ENCODE data around the gene ZSWIM9.
A peak's percentile ranks its signal among the peaks of the same experiment; 100 is the strongest.

Gene ZSWIM9

DNA sequence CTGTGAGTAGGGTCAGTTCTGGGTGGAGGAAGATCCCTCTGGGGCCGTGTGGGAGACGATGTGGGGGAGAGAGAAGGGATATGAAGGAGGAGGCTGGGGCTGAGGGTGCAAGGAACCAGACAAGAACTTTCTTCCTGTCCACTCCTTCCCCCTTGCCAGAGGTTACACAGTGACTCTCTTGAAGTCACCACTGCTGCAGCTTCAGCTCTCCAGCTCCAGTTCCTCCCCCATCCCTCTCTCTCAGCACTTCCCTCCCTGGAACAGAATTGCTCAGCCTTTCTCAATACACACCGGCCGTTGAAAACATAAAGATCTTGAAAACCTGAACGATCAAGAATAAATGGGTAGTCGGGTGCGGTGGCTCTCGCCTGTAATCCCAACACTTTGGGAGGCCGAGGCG, 5.1 kb downstream of the ZSWIM9 start:
- DNase-seq (ENCODE audit: low spot score) = no peak

DNA sequence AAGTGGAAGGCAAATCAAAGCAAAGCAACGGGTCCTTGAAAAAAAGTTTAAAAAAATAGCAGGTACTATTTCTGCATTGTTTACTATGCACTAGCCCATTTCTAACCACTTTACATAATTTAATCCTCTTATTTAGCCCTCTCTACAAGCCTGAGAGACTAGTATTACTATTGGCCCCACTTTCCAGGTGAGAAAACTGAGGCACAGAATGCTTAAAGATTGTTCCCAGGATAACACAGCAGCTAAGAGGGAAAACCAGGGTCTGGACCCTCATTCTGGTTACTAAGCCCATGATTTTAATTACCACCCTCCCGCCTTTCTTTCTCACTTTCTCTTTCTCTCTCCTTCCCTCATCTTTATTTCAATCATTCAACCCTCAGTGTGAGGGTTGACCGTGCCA, 5.7 kb downstream of the ZSWIM9 start:
- DNase-seq (ENCODE audit: low spot score) = no peak

DNA sequence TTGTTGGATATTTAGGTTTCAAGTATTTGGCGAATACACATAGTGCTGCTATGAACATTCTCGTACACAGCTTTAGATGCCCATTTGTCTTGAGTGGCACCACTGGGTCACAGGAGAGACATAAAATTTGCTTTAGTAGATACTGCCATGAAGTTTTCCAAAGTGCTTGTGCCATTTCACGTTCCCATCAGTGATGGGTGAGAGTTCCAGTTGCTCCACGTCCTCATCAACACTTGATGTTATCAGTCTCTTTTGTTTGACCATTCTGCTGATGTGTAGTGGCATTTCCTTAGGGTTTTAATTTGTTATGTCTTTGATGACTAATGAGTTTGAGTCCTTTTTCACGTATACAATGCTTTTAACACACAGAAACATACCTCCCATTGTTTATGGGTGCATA, 11.0 kb downstream of the ZSWIM9 start:
- no peak for DNase-seq (ENCODE audit: low spot score)

DNA sequence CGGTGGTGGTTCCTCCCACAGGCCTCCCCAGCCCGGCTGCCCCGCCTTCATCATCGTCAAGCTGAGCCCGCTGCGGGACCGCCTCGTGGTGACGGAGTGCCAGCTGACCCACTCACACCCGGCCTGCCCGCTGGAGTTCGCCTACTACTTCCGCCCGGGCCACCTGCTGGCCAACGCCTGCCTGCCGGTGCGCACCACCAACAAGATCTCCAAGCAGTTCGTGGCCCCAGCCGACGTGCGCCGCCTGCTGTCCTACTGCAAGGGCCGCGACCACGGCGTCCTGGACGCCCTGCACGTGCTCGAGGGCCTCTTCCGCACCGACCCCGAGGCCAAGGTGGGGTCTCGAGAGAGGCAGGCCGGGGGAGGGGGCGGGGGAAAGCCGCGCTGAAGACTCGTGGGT, 12.0 kb downstream of the ZSWIM9 start:
- no peak for DNase-seq (ENCODE audit: low spot score)

DNA sequence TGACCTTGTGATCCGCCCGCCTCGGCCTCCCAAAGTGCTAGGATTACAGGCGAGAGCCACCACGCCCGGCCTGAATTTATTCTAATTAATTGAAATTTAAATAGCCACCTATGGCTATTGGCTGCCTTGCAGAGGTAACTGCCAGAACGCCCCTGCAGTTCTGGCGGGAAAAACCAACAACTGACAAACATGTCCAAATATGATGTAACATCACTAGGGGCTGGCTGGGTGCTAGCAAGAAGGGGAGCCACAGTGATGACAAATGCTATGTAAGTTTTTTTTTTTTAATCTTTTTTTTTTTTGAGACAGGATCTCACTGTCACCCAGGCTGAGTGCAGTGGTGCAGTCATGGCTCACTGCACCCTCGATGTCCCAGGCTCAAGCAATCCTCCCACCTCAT, 12.9 kb downstream of the ZSWIM9 start:
- no peak for DNase-seq (ENCODE audit: low spot score)

DNA sequence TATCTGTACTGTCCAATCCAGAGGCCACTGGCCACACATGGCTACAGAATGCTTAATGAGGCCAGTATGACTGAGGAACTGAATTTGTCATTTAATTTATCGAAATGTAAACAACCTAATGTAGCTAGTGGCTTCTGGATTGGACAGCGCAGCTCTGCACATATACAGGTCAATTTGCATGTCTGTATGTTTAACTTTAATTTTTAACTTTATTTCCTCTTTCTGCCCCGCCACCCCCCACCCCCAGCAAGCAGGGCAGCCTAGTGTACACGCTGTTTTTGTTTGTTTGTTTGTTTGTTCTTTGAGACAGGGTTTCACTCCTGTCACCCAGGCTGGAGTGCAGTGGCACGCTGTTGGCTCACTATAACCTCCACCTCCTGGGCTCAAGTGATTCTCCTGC, 15.5 kb downstream of the ZSWIM9 start:
- DNase-seq (ENCODE audit: low spot score) = no peak

DNA sequence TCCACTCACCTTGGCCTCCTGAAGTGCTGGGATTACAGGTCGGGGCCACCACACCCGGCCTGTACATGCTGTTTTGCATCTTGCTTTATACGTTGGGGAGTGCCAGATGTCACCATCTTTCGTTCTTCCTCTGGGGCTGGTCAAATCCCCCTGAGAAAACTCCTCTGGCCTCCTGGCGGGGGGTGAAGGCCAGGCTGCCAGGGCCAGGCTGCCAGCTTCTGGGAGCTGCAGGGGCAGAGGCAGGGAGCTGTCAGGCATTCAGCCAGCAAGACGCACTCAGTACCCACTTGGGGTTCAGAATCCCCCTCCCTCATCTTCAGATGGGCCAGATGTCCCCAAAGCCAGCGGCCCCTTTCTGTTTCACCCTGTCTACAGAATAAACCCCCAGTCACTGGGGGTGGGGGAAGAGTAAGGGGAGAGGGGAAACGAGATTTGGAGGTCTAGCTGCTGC, 16.1 kb downstream of the ZSWIM9 start:
- no peak for DNase-seq (ENCODE audit: low spot score)

DNA sequence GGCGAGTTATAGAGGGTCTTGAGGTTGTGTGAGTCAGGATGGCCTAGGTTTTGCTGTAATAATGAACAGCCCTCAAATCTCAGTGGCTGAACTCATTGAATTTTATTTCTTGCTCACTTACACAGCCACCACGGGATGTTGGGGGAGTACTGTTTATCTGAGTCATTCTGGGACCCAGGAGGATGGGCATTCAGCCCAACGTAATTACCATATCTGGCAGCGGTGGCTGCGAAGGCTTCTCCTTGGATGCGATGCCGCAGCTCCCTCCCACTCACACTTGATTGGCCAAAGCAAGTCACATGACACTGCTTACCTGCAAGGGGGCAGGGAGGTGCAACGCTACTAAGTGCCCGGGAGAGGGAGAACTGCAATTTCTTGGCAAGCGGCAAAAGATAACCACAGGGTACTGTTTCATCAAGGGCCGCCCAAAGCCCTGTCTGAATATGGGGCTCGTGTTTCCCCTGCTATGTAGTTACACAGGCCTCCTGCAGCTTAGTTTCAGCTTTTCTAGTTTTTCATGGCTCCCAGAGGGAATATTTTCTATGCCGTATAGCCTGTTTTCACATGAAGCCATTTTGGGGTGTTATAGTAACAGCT, 19.9 kb downstream of the ZSWIM9 start:
- no peak for DNase-seq (ENCODE audit: low spot score)

DNA sequence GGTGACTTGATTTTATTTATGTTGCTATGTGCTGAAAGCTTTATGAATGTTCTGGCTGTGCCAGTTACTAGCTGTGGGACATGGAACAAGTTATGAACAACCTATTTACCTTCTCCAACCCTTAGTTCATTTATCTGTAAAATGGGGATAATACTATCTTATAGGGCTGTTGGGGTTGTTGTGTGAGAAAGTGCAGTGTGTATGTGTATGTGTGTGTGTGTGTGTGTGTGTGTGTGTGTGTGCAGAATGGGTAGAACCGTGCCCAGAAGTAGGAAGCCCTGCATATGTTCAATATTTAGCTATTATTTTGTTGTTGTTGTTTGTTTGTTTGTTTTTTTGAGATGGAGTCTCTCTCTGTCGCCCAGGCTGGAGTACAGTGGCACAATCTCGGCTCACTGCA, 20.4 kb downstream of the ZSWIM9 start:
- no peak for DNase-seq (ENCODE audit: low spot score)

DNA sequence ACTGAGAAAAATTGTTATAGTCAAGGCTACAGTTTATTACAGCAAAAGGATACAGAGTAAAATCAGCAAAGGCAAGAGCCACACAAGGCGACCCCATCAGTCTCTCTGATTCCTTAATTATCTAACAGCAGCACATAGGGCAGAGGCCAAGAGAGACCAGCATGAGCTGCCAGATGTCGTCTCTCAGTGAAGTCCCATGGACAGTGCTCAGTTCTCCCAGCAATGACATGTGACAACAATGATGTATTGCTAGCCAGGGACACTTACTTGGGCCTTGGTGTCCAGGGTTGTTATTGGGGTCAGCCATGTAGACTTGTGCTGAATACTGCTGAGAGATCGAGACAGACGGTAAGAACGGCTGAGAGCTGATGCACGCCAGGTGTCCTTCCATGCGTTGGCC, 22.3 kb downstream of the ZSWIM9 start:
- DNase-seq (ENCODE audit: low spot score) = no peak

DNA sequence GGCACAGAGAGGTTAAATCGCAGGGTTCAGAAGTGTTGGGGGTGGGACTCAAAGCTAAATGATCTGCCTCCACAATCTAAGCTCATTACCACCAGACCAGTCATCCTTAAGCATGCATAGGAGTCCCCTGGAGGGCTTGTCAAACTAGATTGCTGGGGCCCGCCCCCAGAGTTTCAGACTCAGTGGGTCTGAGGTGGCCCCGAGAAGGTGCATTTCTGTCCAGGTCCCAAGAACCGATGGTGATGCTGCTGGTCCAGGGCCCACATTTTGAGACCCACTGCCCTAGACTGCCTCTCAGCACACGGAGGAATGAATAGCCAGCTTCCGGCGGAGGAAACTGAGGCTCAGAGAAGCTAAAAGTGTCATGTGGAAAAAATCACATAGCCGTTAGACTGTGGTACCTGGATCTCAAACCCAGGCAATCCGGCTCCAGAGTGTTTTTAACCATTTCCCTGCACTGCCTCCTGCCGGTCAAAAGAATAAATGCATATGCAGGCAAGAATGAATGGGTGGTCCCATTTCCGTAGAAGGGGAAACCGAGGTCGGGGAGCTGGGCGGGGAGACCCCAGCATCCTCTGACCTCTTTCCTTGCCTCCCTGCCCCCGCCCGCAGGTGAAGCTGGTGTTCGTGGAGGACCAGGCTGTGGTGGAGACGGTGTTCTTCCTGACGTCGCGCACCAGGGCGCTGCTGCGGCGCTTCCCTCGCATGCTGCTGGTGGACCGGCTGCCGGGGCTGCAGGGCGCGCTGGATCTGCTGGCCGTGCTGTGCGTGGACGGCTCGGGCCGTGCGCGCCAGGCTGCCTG, 23.8 kb downstream of the ZSWIM9 start:
- peak; percentile 50 for DNase-seq (ENCODE audit: low spot score)

DNA sequence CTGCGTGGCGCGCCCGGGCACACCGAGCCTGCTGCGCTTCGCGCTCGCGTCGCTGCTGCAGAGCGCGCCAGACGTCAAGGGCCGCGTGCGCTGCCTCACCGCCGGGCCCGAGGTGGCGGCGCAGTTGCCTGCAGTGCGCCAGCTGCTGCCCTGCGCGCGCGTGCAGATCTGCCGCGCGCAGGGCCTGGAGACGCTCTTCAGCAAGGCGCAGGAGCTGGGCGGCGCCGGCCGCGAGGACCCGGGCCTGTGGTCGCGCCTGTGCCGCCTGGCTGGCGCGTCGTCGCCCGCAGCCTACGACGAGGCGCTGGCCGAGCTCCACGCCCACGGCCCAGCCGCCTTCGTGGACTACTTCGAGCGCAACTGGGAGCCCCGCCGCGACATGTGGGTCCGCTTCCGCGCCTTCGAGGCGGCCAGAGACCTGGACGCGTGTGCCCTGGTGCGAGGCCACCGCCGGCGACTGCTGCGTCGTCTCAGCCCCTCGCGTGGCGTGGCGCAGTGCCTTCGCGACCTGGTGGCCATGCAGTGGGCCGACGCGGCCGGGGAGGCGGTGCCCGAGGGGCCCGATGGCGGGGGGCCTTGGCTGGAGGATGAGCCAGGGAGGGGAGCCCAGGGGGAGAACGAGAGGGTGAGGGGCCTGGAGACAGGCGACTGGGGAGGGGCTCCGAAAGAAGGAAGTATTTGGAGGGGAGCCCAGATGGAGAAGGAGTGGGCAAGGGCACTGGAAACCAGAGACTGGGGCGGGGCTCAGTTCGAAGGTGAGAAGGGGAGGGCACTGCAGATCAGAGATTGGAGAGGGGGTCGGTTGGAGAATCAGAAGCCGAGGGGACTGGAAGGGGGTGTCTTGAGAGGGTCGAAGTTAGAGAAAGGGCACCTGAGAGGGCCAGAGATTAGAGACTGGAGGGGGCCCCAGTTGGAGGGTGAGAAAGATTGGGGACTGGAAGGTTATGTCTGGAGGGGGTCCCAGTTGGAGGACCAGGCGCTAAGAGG, 24.7 kb downstream of the ZSWIM9 start:
- no peak for DNase-seq (ENCODE audit: low spot score)

DNA sequence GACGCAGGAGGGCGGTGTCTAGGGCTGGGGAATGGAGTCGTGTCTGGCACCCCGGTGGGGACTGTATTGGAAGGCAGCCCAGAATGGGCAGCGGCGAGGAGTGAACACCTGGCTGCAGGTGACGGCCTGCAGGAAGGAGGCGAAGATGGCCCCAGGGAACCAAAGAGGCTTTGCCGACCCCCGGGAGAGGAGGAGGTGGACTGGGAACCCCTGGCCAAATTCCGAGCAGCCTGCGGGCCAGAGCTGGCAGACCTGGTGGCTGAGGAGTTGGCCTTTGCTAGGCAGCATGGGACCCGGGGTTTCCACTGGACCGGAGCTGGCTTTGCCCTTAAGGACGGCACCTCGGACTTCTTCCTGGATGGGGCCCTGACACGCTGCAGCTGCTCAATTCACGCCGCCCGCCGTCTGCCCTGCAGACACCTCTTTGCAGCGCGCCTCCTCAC, 25.9 kb downstream of the ZSWIM9 start:
- no peak for DNase-seq (ENCODE audit: low spot score)

DNA sequence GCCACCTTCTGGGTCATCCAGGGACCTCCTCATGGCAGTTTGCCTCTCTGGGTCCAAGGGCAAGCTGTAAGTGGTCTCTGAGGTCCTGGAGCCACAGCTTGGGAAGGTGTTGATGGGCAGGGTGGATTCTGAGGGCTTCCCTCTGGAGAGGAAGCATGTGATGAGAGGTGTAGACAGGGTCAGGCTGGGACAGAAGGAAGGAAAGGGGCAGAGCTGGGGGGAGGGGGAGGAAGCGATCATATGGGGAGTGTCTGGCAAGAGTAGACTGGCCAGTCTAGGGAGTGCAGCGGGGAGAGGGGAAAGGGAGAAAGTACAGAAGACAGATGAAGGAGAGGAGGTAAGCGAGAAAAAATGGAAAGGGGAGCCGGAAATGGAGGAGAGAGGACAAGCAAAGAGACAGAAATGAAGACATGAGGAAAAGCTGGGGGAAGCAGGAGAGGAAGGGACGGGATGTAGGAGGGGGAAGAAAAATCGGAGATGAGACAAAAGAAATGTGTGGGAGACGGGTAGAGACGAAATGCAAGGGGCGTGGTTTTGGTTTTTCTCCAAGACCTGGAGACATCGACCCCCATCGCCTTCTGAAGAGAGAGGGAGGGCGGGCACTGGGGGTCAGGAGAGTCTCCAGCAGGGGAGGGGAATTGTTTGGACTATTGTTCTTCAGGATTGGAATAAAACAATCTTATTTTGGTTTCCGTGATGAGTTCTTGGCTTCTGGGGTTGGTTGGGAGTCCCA, 26.6 kb downstream of the ZSWIM9 start:
- no peak for DNase-seq (ENCODE audit: low spot score)

DNA sequence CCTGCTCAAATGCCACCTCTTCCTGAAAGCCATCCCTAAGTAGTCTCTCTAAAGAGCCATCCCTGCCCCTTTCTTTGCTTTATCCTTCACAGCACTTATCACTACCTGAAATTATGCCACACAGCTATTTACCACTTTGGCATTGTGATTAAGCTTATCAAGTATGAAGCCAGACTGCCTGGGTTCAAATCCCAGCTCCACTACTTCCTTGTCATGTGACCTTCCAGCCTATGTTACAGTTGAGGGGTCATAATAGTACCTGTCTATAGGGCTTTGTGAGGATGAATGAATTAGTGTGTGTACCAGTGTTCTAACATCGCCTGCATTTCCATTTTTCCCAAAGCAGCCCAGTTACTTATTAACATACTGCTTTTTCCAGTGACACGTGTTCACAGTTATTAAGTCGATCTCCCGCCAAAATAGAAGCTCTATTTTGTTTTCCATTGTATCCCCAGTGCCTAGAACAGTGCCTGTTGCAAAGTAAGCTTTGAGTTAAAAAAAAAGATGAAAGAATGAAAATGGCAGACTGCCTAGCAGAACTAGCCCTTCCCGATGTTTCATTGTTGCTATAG, 32.8 kb downstream of the ZSWIM9 start:
- no peak for DNase-seq (ENCODE audit: low spot score)

DNA sequence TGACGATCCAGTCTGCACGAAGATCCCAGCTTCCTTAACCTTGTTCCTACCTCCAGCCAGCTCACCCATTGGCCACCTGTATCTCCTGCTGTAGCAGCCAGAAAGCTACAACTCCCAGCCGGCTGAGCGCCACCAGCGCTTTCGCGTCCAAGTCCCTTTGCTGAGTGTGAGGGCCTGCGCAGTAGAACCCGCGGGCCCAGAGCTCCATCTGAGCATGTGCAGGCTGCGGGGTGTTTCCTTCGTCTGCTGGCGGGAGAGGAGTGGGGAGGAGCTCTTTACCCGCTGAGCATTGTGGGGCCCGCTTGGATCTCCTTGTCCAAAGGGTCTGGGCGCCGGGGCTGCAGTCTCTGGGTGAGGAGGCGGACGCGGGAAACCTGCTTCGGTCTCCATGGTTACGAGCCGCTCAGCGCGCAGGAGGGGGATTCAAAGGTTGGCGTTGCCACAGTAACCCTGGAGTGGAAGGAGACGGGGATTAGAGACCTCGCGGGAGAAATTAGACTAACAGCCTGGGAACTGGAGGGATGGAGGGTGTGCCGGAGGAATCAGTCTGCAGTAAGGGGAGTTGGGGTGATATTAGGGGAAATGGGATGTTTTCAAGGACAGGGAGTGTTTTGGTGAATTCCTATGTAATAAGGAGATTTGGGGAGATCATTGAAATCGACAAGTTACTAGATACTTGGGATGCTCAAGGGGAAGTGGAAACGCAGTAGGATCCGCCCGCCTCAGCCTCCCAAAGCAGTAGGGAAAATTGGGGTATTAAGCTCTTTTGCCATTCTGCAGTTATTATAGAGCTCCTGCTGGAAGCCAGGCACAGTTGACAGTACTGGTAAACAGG, 33.5 kb downstream of the ZSWIM9 start:
- DNase-seq (ENCODE audit: low spot score) = peak; percentile 99

DNA sequence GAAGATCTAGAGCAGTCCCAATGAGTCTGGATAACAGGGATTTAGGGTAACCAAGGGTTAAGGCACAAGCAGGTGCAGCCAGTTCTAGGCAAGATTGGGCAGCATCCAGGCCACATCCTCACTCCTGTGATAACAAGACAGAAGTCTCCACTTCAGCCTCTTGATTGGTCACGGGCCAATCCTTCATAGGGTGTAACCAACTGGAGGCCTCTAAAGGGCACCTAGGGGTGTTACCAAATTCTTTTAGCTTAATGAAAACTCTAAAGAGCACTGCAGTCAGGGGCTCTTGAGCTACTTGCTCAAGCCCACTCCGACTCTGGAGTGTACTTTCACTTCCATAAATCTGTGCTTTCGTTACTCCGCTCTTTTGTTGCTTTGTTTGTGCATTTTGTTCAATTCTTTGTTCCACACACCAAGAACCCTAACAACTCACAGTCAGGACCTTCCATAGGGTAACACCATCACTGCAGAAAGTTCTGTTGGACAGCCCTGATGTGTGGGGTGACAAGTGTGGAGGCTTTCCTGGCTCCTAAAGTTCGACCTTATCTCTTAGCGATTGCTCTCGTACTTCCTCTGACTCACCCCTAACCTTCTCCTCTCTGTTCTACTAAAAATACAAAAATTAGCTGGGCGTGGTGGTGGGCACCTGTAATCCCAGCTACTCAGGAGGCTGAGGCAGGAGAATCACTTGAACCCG, 36.1 kb downstream of the ZSWIM9 start:
- DNase-seq (ENCODE audit: low spot score) = no peak

DNA sequence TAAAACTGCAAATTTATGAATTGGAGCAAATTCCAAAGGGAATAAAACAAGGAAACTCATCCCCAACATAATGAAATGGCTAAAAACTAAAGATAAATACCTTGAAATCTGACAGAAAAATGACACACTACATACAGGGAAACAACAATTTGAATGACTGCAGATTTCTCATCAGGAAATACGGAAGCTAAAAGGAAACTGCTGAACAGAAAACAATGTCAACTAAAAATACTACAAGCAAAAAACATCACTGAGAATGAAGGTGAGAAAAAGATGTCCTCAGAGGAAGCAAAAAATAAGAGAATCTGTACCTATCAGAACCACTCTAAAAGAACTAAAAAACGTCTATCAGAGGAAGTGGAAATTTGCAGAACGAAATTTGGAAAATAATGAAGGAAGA, 39.5 kb downstream of the ZSWIM9 start:
- DNase-seq (ENCODE audit: low spot score) = no peak

DNA sequence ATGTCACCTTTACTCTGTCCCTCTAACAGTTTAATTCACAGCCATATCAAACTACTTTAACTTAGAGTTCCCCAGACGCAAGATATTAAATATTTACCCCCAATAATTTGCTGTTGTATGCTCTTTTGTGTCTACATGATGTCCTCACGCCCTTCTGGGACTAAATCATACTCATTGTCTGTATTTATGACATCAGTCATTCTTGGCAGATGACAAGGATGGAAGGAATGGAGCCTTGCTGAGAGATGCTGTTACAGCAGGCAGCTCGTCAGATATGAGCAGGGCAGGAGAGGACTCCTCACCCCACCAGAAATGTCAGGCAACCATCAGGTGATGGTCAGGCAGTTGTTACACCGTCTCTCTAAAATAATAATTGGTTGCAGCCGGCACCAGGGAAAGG, 43.5 kb downstream of the ZSWIM9 start:
- DNase-seq (ENCODE audit: low spot score) = no peak

DNA sequence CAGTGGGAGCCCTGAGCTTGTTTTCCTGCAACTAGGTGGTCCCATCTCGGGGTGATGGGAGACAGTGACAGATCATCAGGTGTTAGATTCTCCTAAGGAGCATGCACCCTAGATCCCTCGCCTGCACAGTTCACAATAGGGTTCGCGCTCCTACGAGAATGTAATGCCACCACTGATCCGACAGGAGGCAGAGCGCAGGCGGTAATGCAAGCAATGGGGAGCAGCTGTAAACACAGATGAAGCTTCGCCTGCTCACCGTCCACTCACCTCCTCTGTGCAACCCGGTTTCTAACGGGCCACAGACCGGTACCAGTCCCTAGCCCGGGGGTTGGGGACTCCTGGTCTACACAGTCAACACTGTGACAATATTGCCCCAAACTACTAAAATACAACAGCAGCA, 46.5 kb downstream of the ZSWIM9 start:
- no peak for DNase-seq (ENCODE audit: low spot score)

Measured in AG20443 (cell line).